ENCODE results near the gene ZNF669.

Gene ZNF669

DNA sequence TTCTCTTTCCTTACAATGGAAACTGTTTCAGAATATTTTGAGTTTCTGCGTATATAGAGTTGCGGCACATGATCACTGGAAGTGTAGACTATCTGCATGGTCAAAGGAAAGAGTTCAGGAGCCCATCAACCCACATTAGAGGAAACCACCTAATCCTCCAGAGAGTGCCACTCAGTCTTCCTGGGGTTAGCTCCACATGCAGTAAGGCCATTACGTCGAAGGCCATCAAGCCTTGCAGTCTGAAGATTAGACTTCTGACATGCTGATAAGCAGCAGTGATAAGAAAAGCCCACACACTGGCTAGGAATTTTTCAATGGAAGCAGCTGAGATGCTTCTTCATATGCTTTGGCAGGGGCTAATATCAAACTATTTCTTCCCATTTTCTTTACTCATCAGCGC is 7.6 kb downstream of the ZNF669 start:
- DNase-seq (ENCODE audit: insufficient read length, low spot score) (no peak), FAIRE-seq (no peak)
- TF ChIP-seq PAX5 (IDR thresholded peaks at IDR 0.05; ENCODE audit: insufficient read depth, low read length, severe bottlenecking) = no peak
- no peak for TF ChIP-seq POLR2A (IDR thresholded peaks at IDR 0.05; ENCODE audit: low read depth, low read length)
- no peak for TF ChIP-seq TAF1 (IDR thresholded peaks at IDR 0.05; ENCODE audit: low read depth, low read length)
- no peak for TF ChIP-seq POU2F2 (IDR thresholded peaks at IDR 0.05; ENCODE audit: low read depth, low read length)
- TF ChIP-seq SPI1 (IDR thresholded peaks at IDR 0.05; ENCODE audit: low read depth, low read length) = no peak
- no peak for TF ChIP-seq POLR2AphosphoS5 (IDR thresholded peaks at IDR 0.05; ENCODE audit: low read depth, low read length)

DNA sequence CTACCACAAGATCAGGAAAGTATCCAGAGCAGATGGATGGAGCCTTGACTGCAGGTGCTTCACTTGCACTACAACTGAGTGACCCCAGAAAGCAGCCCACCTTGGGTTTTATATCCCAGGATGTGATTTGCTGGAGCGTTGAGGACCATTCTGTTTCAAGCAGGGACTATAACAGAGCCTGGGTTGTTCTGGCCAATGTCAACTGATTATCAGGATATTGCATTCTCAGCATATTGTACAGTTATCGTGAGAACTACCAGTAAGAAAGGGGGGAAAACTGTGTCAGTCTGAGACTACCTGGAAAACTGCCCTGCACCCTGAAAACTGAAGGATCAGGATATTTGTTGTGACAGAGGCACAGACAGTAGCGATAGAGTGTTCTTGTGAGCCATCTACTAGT is 8.0 kb downstream of the ZNF669 start:
- FAIRE-seq (no peak), DNase-seq (ENCODE audit: insufficient read length, low spot score) (no peak)
- TF ChIP-seq POLR2AphosphoS5 (IDR thresholded peaks at IDR 0.05; ENCODE audit: low read depth, low read length) = no peak
- TF ChIP-seq TAF1 (IDR thresholded peaks at IDR 0.05; ENCODE audit: low read depth, low read length) = no peak
- no peak for TF ChIP-seq SPI1 (IDR thresholded peaks at IDR 0.05; ENCODE audit: low read depth, low read length)
- no peak for TF ChIP-seq PAX5 (IDR thresholded peaks at IDR 0.05; ENCODE audit: insufficient read depth, low read length, severe bottlenecking)
- no peak for TF ChIP-seq POLR2A (IDR thresholded peaks at IDR 0.05; ENCODE audit: low read depth, low read length)
- no peak for TF ChIP-seq POU2F2 (IDR thresholded peaks at IDR 0.05; ENCODE audit: low read depth, low read length)

DNA sequence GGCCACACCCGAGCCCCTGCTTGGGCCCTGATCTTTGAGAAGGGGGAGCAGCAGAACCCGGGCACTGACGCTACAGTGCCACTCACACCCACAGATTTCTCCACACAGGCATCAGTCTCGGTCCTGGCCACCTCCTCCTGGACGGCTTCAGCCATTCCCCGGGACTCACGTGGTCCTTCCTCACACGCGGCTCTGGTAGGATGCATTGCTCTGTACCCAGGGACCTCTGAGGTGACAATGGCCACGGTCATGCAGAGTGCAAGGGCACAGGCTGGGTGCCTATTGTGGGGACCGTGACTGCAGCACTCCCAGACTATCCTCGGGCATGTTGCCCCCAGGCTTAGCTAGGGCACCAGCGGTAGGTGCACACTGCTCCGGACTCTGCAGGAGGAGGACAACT is 13.7 kb downstream of the ZNF669 start:
- TF ChIP-seq SPI1 (IDR thresholded peaks at IDR 0.05; ENCODE audit: low read depth, low read length) = no peak
- no peak for TF ChIP-seq POU2F2 (IDR thresholded peaks at IDR 0.05; ENCODE audit: low read depth, low read length)
- TF ChIP-seq POLR2AphosphoS5 (IDR thresholded peaks at IDR 0.05; ENCODE audit: low read depth, low read length) = no peak
- no peak for TF ChIP-seq TAF1 (IDR thresholded peaks at IDR 0.05; ENCODE audit: low read depth, low read length)
- no peak for TF ChIP-seq POLR2A (IDR thresholded peaks at IDR 0.05; ENCODE audit: low read depth, low read length)
- TF ChIP-seq PAX5 (IDR thresholded peaks at IDR 0.05; ENCODE audit: insufficient read depth, low read length, severe bottlenecking) = no peak
- FAIRE-seq (no peak), DNase-seq (ENCODE audit: insufficient read length, low spot score) (no peak)

DNA sequence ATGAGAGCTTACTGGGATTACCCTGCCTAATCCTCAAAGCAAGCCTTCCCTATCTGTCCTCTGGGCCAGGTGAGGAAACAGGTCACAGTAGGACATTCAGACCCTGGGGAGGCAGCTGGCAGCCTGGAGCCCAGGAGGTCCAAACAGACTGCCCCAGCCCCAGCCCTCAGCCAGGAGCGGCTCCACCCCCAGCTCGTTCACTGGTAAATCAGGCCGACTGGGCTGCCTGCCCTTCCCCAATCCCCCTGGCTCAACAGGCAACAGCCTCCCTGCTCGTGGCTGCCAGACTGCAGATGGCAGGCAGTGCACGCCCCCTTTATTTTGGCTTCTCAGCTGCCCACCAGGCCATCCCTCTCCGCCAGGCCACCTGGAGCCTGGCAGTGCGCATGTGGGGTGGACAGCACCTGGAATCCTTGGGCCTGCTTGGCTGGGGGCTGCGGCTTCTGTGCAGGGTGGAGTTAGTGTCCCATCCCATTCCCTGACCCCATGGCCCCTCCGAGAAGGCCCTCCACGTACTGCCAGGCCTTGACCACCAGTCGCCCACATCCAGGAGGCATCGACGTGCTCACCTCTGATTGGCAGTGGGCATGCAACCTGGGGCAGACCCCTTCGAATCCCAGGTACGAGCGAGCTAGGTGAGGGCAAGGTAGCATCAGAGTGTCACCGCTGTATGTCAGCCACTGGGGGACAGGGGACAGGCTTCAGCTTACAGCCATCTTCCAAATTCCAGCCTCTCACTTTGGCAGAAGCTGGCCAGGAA is 14.4 kb downstream of the ZNF669 start:
- FAIRE-seq (no peak), DNase-seq (ENCODE audit: insufficient read length, low spot score) (no peak)
- TF ChIP-seq TAF1 (IDR thresholded peaks at IDR 0.05; ENCODE audit: low read depth, low read length) = no peak
- TF ChIP-seq SPI1 (IDR thresholded peaks at IDR 0.05; ENCODE audit: low read depth, low read length) = no peak
- TF ChIP-seq POU2F2 (IDR thresholded peaks at IDR 0.05; ENCODE audit: low read depth, low read length) = no peak
- TF ChIP-seq POLR2A (IDR thresholded peaks at IDR 0.05; ENCODE audit: low read depth, low read length) = no peak
- no peak for TF ChIP-seq PAX5 (IDR thresholded peaks at IDR 0.05; ENCODE audit: insufficient read depth, low read length, severe bottlenecking)
- TF ChIP-seq POLR2AphosphoS5 (IDR thresholded peaks at IDR 0.05; ENCODE audit: low read depth, low read length) = no peak

DNA sequence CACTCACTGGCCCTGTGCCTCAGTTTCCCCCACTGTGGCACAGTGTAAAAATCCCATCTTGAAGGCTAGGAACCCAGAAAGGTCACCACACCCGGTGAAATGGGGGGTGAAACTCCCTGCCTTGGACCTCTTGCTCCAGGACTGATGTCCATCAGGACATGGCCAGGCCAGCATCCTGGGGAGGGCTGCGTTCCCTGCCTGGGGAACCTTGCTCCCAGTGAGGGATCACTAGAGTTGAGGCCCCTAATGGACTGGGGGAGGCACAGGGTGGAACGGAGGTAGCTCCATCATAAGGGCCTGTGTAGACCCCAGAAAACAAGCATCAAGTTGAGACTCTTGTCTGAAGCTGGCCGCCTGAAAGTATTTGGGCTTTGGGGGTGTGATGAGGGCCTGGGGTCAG is 15.2 kb downstream of the ZNF669 start:
- FAIRE-seq (no peak), DNase-seq (ENCODE audit: insufficient read length, low spot score) (no peak)
- TF ChIP-seq POLR2AphosphoS5 (IDR thresholded peaks at IDR 0.05; ENCODE audit: low read depth, low read length) (no peak), POU2F2 (IDR thresholded peaks at IDR 0.05; ENCODE audit: low read depth, low read length) (no peak), SPI1 (IDR thresholded peaks at IDR 0.05; ENCODE audit: low read depth, low read length) (no peak), POLR2A (IDR thresholded peaks at IDR 0.05; ENCODE audit: low read depth, low read length) (no peak), TAF1 (IDR thresholded peaks at IDR 0.05; ENCODE audit: low read depth, low read length) (no peak), PAX5 (IDR thresholded peaks at IDR 0.05; ENCODE audit: insufficient read depth, low read length, severe bottlenecking) (no peak)

DNA sequence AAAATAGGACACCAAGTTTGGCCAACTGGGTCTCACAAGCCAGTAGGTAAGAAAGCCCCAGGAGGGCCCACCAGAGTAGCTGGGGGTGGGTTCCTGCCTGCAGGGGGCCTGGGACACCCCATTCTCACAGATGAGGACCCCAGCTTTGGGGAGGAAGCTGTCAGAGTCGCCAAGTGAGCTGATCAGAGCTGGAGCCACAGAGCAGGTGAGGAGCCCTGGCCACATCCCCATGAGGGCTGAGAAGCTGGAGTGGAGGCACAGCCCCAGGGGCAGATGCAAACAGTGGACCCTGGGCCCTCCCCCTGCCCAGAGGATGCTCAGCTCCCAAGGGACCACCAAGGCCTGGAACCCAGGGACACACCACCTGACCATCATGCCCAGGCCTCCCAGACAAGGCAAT is 16.9 kb downstream of the ZNF669 start:
- no peak for TF ChIP-seq POU2F2 (IDR thresholded peaks at IDR 0.05; ENCODE audit: low read depth, low read length)
- TF ChIP-seq PAX5 (IDR thresholded peaks at IDR 0.05; ENCODE audit: insufficient read depth, low read length, severe bottlenecking) = no peak
- TF ChIP-seq SPI1 (IDR thresholded peaks at IDR 0.05; ENCODE audit: low read depth, low read length) = no peak
- no peak for TF ChIP-seq POLR2A (IDR thresholded peaks at IDR 0.05; ENCODE audit: low read depth, low read length)
- no peak for TF ChIP-seq POLR2AphosphoS5 (IDR thresholded peaks at IDR 0.05; ENCODE audit: low read depth, low read length)
- TF ChIP-seq TAF1 (IDR thresholded peaks at IDR 0.05; ENCODE audit: low read depth, low read length) = no peak
- no peak for FAIRE-seq
- DNase-seq (ENCODE audit: insufficient read length, low spot score) = no peak

DNA sequence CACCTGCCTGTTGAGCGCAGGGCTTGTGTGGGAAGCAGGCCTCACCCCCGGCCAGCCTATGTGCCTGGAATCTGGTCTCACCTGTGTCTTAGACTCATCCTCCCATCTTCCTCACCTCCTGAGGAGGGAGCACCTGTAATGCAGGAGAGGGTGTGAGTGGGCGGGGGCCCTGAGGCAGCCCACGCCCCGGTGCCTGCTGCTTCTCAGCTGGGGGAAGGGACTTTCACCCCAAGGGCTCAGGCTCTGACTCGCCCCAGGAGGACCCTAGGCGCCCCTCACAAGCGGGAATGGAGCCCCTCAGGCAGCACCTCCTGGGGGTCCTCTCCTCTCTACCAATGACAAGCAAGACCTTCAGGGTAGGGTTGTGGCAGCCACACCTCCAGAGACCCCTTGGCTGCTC is 18.8 kb downstream of the ZNF669 start:
- FAIRE-seq = no peak
- no peak for DNase-seq (ENCODE audit: insufficient read length, low spot score)
- TF ChIP-seq POU2F2 (IDR thresholded peaks at IDR 0.05; ENCODE audit: low read depth, low read length) (no peak), PAX5 (IDR thresholded peaks at IDR 0.05; ENCODE audit: insufficient read depth, low read length, severe bottlenecking) (no peak), POLR2A (IDR thresholded peaks at IDR 0.05; ENCODE audit: low read depth, low read length) (no peak), SPI1 (IDR thresholded peaks at IDR 0.05; ENCODE audit: low read depth, low read length) (no peak), POLR2AphosphoS5 (IDR thresholded peaks at IDR 0.05; ENCODE audit: low read depth, low read length) (no peak), TAF1 (IDR thresholded peaks at IDR 0.05; ENCODE audit: low read depth, low read length) (no peak)

DNA sequence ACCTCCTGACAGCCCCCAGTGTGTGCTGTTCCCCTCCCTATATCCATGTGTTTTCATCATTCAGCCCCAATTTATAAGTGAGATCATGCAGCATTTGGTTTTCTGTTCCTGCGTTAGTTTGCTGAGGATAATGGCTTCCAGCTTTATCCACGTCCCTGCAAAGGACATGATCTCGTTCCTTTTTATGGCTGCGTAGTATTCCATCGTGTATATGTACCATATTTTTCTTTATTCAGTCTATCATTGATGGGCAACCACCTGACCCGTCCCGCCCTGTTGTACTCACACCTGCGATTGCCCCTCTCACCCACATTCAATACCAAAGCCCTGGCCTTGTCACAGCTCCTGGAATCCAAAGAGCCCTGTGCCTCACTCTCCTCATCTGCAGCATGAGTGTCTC is 19.4 kb downstream of the ZNF669 start:
- FAIRE-seq = no peak
- TF ChIP-seq TAF1 (IDR thresholded peaks at IDR 0.05; ENCODE audit: low read depth, low read length) (no peak), POLR2A (IDR thresholded peaks at IDR 0.05; ENCODE audit: low read depth, low read length) (no peak), SPI1 (IDR thresholded peaks at IDR 0.05; ENCODE audit: low read depth, low read length) (no peak), POU2F2 (IDR thresholded peaks at IDR 0.05; ENCODE audit: low read depth, low read length) (no peak), POLR2AphosphoS5 (IDR thresholded peaks at IDR 0.05; ENCODE audit: low read depth, low read length) (no peak), PAX5 (IDR thresholded peaks at IDR 0.05; ENCODE audit: insufficient read depth, low read length, severe bottlenecking) (no peak)
- no peak for DNase-seq (ENCODE audit: insufficient read length, low spot score)

DNA sequence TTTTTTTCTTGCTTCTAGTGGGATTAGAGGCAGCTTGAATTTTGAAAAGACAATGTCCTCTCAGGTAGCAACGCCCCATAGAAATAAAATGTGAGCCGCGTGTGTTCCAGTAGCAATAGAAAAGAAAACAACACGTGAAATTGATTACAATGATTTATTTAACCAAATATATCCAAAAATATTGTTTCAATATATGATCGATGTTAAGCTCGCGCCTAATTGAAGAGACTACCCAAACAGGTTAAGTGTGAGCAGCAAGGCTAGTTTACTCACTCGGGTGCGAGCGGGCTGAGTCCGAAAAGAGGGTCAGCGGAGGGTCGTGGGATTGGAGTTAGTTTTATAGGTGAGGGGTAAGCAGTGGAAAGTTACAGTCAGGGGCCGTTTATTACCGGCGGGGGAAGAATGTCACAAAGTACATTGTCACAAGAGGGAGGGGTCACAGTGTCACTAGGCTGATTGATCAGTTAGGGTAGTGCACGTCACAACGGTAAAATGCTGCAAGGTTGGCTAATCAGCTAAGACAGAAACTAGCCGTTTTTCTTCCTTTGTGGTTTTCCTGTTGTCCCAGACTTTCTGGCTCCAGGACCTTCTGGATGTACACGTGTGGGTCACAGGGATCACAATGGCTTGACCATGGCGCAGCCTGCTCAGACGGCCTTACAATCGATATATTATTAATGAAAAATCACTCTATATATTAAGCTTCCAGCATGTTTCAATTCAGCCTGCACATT is 24.8 kb downstream of the ZNF669 start:
- TF ChIP-seq POLR2A (IDR thresholded peaks at IDR 0.05; ENCODE audit: low read depth, low read length) (no peak), TAF1 (IDR thresholded peaks at IDR 0.05; ENCODE audit: low read depth, low read length) (no peak), SPI1 (IDR thresholded peaks at IDR 0.05; ENCODE audit: low read depth, low read length) (no peak), PAX5 (IDR thresholded peaks at IDR 0.05; ENCODE audit: insufficient read depth, low read length, severe bottlenecking) (no peak), POU2F2 (IDR thresholded peaks at IDR 0.05; ENCODE audit: low read depth, low read length) (no peak), POLR2AphosphoS5 (IDR thresholded peaks at IDR 0.05; ENCODE audit: low read depth, low read length) (no peak)
- peak; percentile 41 for FAIRE-seq
- no peak for DNase-seq (ENCODE audit: insufficient read length, low spot score)
